HCT116 (cell line): ENCODE results near the gene ZCCHC24. TPM values are rescaled to one million over a fixed set of nuclear protein-coding genes. Genes with fewer than 3 reads are reported as not detected.
A peak's percentile ranks its signal among the peaks of the same experiment; 100 is the strongest.

Experiments
- ATAC-seq: fragments of 200-7000 bp; cut with Tn5 transposase; 2 replicates; pipeline ENCODE4 v1.9.1; 2020; ENCODE audit warnings: mild to moderate bottlenecking, moderate library complexity
- BruUV-seq: library from RNA; stranded (reverse); fragments of 400-500 nt; replicated peaks from 2 replicates; lab custom pipeline; 2021; lab: Mats Ljungman, UMichigan
- CTCF ChIA-PET: fragments of 300-600 bp; sonication (Branson Sonifier 250); formaldehyde crosslinking; loops from one replicate; lab custom pipeline; 2021; ENCODE audit warnings: antibody characterized with exemption; lab: Charles Lee
- POLR2A ChIA-PET: fragments of 300-600, 350-600 bp; sonication (Branson Sonifier 250); formaldehyde crosslinking; loops from one replicate; lab custom pipeline; 2021; ENCODE audit warnings: antibody characterized with exemption; lab: Charles Lee
- RAD21 ChIA-PET, 2 experiments: fragments of 300-600 bp; sonication (Branson Sonifier 250); formaldehyde crosslinking; loops; one replicate each; lab custom pipeline; 2023; ENCODE audit warnings: low total read pairs in 2 of 2; ENCODE audit not compliant: uncharacterized antibody in 2 of 2, unreplicated experiment in 2 of 2, low non-redundant PET in 1 of 2; lab: Charles Lee
- DNase-seq: peaks from one replicate; pipeline ENCODE4 v3.0.0-alpha.2; 2010; ENCODE audit warnings: low read depth, low spot score
- H2AFZ ChIP-seq: fragments of 200-600 bp; shearing (Covaris generic), sonication (generic); 2 replicates; pipeline ENCODE4 v1.6.1; 2017; ENCODE audit warnings: low read depth, mixed run types, mixed read lengths, antibody characterized with exemption, low read length; ENCODE audit not compliant: poor library complexity, severe bottlenecking
- H3K27ac ChIP-seq: 2 replicates; pipeline ENCODE4 v1.5.1; 2012; ENCODE audit warnings: low read depth, low read length
- H3K27me3 ChIP-seq: fragments of 200-600 bp; sonication (generic); 2 replicates; pipeline ENCODE4 v1.6.1; 2016; ENCODE audit warnings: mixed run types, low read length, mixed read lengths; ENCODE audit not compliant: insufficient read depth
- H3K36me3 ChIP-seq, 2 experiments: fragments of 200-500 bp in 1 of 2; fragments of 200-600 bp in 1 of 2; sonication (Bioruptor generic) in 1 of 2; sonication (generic) in 1 of 2; 2 replicates each; pipeline versions ENCODE4 v1.5.1 to v1.6.1; 2014 to 2016; ENCODE audit warnings: low read length in 2 of 2, inconsistent platforms in 1 of 2, mixed read lengths in 1 of 2, mixed run types in 1 of 2; ENCODE audit not compliant: insufficient read depth in 2 of 2, control insufficient read depth in 1 of 2
- H3K4me1 ChIP-seq, 2 experiments: fragments of 200-600 bp in 1 of 2; sonication (generic) in 1 of 2; 2 replicates each; pipeline versions ENCODE4 v1.5.1 to v1.6.1; 2012 to 2017; ENCODE audit warnings: low read length in 2 of 2, inconsistent platforms in 1 of 2, mild to moderate bottlenecking in 1 of 2, mixed read lengths in 1 of 2, mixed run types in 1 of 2, moderate library complexity in 1 of 2; ENCODE audit not compliant: insufficient read depth in 2 of 2, control insufficient read depth in 1 of 2
- H3K4me2 ChIP-seq: fragments of 200-600 bp; sonication (generic); 2 replicates; pipeline ENCODE4 v1.6.1; 2017; ENCODE audit warnings: mixed run types, low read length, mixed read lengths
- H3K4me3 ChIP-seq, 2 experiments: fragments of 200-600 bp in 1 of 2; sonication (generic) in 1 of 2; replicated peaks in 1 of 2; 2 replicates each; pipeline ENCODE4 v1.5.1; 2011 to 2016; ENCODE audit warnings: low read length in 2 of 2, control low read depth in 1 of 2, low read depth in 1 of 2, mild to moderate bottlenecking in 1 of 2, mixed read lengths in 1 of 2, mixed run types in 1 of 2
- H3K79me2 ChIP-seq: fragments of 200-600 bp; sonication (generic); 2 replicates; pipeline ENCODE4 v1.6.1; 2017; ENCODE audit warnings: mild to moderate bottlenecking, mixed run types, low read length, moderate library complexity, mixed read lengths; ENCODE audit not compliant: insufficient read depth
- H3K9ac ChIP-seq: fragments of 200-600 bp; sonication (generic); 2 replicates; pipeline ENCODE4 v1.6.1; 2016; ENCODE audit warnings: low read length, mixed read lengths
- H3K9me2 ChIP-seq: fragments of 200-600 bp; sonication (generic), shearing (Covaris generic); 2 replicates; pipeline ENCODE4 v1.6.1; 2017; ENCODE audit warnings: mixed run types, mild to moderate bottlenecking, moderate library complexity; ENCODE audit not compliant: insufficient read depth
- H3K9me3 ChIP-seq, 2 experiments: fragments of 200-500 bp in 1 of 2; fragments of 200-600 bp in 1 of 2; sonication (Bioruptor generic) in 1 of 2; sonication (generic) in 1 of 2; 2 replicates each; pipeline ENCODE4 v1.6.1; 2014 to 2017; ENCODE audit warnings: low read length in 2 of 2, mixed read lengths in 2 of 2, inconsistent platforms in 1 of 2, low read depth in 1 of 2, mild to moderate bottlenecking in 1 of 2, mixed run types in 1 of 2, moderate library complexity in 1 of 2; ENCODE audit not compliant: control insufficient read depth in 1 of 2, insufficient read depth in 1 of 2
- H4K20me1 ChIP-seq: fragments of 200-600 bp; sonication (generic), shearing (Covaris generic); 2 replicates; pipeline ENCODE4 v1.6.1; 2017; ENCODE audit warnings: mixed run types, mild to moderate bottlenecking, moderate library complexity; ENCODE audit not compliant: insufficient read depth
- ATF3 ChIP-seq: IDR thresholded peaks from 2 replicates; pipeline ENCODE4 v1.6.1; 2012
- EZH2 ChIP-seq: fragments of 200-600 bp; sonication (generic); IDR thresholded peaks from 2 replicates; pipeline ENCODE4 v1.6.1; 2017; ENCODE audit warnings: antibody characterized with exemption, mixed run types
- FOSL1 ChIP-seq: IDR thresholded peaks from 2 replicates; pipeline ENCODE4 v1.6.1; 2012; ENCODE audit warnings: low read depth
- POLR2A ChIP-seq: IDR thresholded peaks from 2 replicates; pipeline ENCODE4 v1.7.0; 2011; ENCODE audit warnings: borderline replicate concordance; ENCODE audit not compliant: insufficient read depth, insufficient read length; ENCODE audit errors: extremely low read depth
- POLR2AphosphoS5 ChIP-seq: IDR thresholded peaks from 2 replicates; pipeline ENCODE4 v1.6.1; 2011; ENCODE audit warnings: mild to moderate bottlenecking, low read depth, low read length, moderate library complexity
- SRF ChIP-seq: IDR thresholded peaks from 2 replicates; pipeline ENCODE4 v1.6.1; 2012; ENCODE audit warnings: low read depth
- YY1 ChIP-seq: IDR thresholded peaks from 2 replicates; pipeline ENCODE4 v1.6.1; 2011; ENCODE audit warnings: low read length, low read depth, moderate library complexity, mild to moderate bottlenecking; ENCODE audit not compliant: insufficient replicate concordance; ENCODE audit errors: extremely low read depth
- ZFX ChIP-seq: fragments of 450-650 bp; IDR thresholded peaks from 2 replicates; pipeline ENCODE4 v1.6.1; 2017
- intact Hi-C: fragments of 100-400 bp; cut with micrococcal nuclease; formaldehyde crosslinking; loops from 2 replicates; pipeline ENCODE4 v1.10.0; 2022
- total RNA-seq: library from RNA; stranded (reverse); gene quantifications from one replicate; pipeline ENCODE4 v1.2.1, GENCODE V29; 2021; ENCODE audit not compliant: unreplicated experiment
- TF ChIP-seq, protein P1 (sequence below): IDR thresholded peaks from 2 replicates; pipeline ENCODE4 v1.6.1; 2011; ENCODE audit warnings: mild to moderate bottlenecking, low read length, moderate library complexity; ENCODE audit not compliant: insufficient replicate concordance; ENCODE audit errors: extremely low read depth

The ZCCHC24 gene
- total RNA-seq, 1 experiment from 2014 or later, result 7.0 TPM

DNA sequence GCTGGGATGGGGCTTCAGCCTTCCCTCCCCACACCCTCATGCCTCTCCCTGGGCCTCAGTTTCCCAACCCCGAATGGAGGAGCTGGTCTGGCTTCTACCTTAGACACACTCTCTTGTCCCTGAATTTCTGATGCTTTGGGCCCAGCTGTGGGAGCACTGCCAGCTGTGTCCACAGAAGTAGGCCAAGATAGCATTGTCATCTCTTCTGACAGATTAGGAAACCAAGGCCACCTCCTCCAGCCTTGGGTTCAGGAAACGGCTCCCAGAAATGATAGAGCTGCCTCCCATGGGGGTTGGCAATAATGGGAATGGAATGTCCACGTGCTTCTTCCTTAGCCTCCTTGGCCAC, 96.8 kb downstream of the ZCCHC24 start:
- Histone ChIP-seq H3K9me2 (no peaks in the 10 kb centered on the region), H4K20me1 (peaks cover 12% of the 10 kb centered on the region; the same call in 1 of the 2 replicates), H3K36me3 (peaks cover 27 to 50% of the 10 kb centered on the region in 2 experiments; a peak in 3 of 4 replicates), H3K4me2 (peak overlapping the region; percentile 97), H3K27ac (peak overlapping the region; percentile 90; the same call in 1 of the 2 replicates), H3K9ac (peak overlapping the region; percentile 100), H3K4me3 (peak overlapping the region; percentile 85 to 99), H3K27me3 (no peaks in the 10 kb centered on the region), H3K4me1 (peaks cover 7 to 25% of the 10 kb centered on the region in 2 experiments; a peak in 3 of 4 replicates), H3K79me2 (peaks cover 59% of the 10 kb centered on the region), H3K9me3 (no peaks in the 10 kb centered on the region), H2AFZ (no peak overlapping the region)
- TF ChIP-seq EZH2, result no peak
- TF ChIP-seq SRF, result no peak
- no peak for TF ChIP-seq FOSL1
- TF ChIP-seq, protein P1, sequence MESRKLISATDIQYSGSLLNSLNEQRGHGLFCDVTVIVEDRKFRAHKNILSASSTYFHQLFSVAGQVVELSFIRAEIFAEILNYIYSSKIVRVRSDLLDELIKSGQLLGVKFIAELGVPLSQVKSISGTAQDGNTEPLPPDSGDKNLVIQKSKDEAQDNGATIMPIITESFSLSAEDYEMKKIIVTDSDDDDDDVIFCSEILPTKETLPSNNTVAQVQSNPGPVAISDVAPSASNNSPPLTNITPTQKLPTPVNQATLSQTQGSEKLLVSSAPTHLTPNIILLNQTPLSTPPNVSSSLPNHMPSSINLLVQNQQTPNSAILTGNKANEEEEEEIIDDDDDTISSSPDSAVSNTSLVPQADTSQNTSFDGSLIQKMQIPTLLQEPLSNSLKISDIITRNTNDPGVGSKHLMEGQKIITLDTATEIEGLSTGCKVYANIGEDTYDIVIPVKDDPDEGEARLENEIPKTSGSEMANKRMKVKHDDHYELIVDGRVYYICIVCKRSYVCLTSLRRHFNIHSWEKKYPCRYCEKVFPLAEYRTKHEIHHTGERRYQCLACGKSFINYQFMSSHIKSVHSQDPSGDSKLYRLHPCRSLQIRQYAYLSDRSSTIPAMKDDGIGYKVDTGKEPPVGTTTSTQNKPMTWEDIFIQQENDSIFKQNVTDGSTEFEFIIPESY, result no peak
- no peak for TF ChIP-seq POLR2A
- TF ChIP-seq POLR2AphosphoS5, result no peak
- TF ChIP-seq ATF3, result no peak
- no peak for TF ChIP-seq ZFX
- TF ChIP-seq YY1, result no peak
- ChIA-PET RAD21 (no interaction called here), POLR2A (no interaction called here), CTCF (no interaction called here)
- no peak for DNase-seq
- ATAC-seq, result no peak
- TSS peak; percentile 41 for BruUV-seq
- intact Hi-C loops, result no loop called here
